ENCODE measurements around the gene ABCG5. TPM values are rescaled to one million over a fixed set of nuclear protein-coding genes. Genes with fewer than 3 reads are reported as not detected.

Gene ABCG5
- total RNA-seq, 1 donor from 2014 or later: not detected

- no peak for TF ChIP-seq CTCF (IDR thresholded peaks at IDR 0.05; ENCODE audit: insufficient read depth, low read length, severe bottlenecking)
- no peak for DNase-seq (ENCODE audit: low read depth)
- H3K36me3 ChIP-seq (ENCODE audit: control insufficient read depth, insufficient read depth, low read length): peaks cover 1% of the 10 kb centered on the region
- no peak overlapping the region for H3K4me3 ChIP-seq (ENCODE audit: low read depth, low read length)
- FAIRE-seq: no peak
- H3K27me3 ChIP-seq (ENCODE audit: control insufficient read depth, insufficient read depth, low read length): no peaks in the 10 kb centered on the region
These were observed 61.2 kb downstream of the ABCG5 start for GRCh38 chr2:43777306-43777926.

GRCh38 chr2:43776324-43776723 lies 62.3 kb downstream of the ABCG5 start:
- no peak for FAIRE-seq
- no peak for DNase-seq (ENCODE audit: low read depth)
- H3K4me3 ChIP-seq (ENCODE audit: low read depth, low read length): no peak overlapping the region
- H3K36me3 ChIP-seq (ENCODE audit: control insufficient read depth, insufficient read depth, low read length): peaks cover 1% of the 10 kb centered on the region
- no peaks in the 10 kb centered on the region for H3K27me3 ChIP-seq (ENCODE audit: control insufficient read depth, insufficient read depth, low read length)
- no peak for TF ChIP-seq CTCF (IDR thresholded peaks at IDR 0.05; ENCODE audit: insufficient read depth, low read length, severe bottlenecking)

- Histone ChIP-seq H3K4me3 (ENCODE audit: low read depth, low read length) (peak overlapping the region; percentile 60), H3K27me3 (ENCODE audit: control insufficient read depth, insufficient read depth, low read length) (no peaks in the 10 kb centered on the region), H3K36me3 (ENCODE audit: control insufficient read depth, insufficient read depth, low read length) (peaks cover 1% of the 10 kb centered on the region)
- DNase-seq (ENCODE audit: low read depth): peak; percentile 13
- FAIRE-seq: no peak
- TF ChIP-seq CTCF (IDR thresholded peaks at IDR 0.05; ENCODE audit: insufficient read depth, low read length, severe bottlenecking): no peak
These were observed 64.0 kb downstream of the ABCG5 start for GRCh38 chr2:43774617-43775016.

- DNase-seq (ENCODE audit: low read depth) (peak; percentile 90), FAIRE-seq (no peak)
- no peak for TF ChIP-seq CTCF (IDR thresholded peaks at IDR 0.05; ENCODE audit: insufficient read depth, low read length, severe bottlenecking)
- Histone ChIP-seq H3K27me3 (ENCODE audit: control insufficient read depth, insufficient read depth, low read length) (no peaks in the 10 kb centered on the region), H3K4me3 (ENCODE audit: low read depth, low read length) (peak within 1 kb of the TSS; percentile 60), H3K36me3 (ENCODE audit: control insufficient read depth, insufficient read depth, low read length) (peaks cover 1% of the 10 kb centered on the region)
These were observed 64.6 kb downstream of the ABCG5 start, which contains the start of gene DYNC2LI1 for GRCh38 chr2:43773876-43774613. TSS of gene DYNC2LI1 (plus strand) at chr2:43774039. CDS start at chr2:43774139, 100 bp downstream.

GRCh38 chr2:43766006-43766405 lies 72.6 kb downstream of the ABCG5 start:
- no peak for FAIRE-seq
- peak; percentile 72 for DNase-seq (ENCODE audit: low read depth)
- no peaks in the 10 kb centered on the region for H3K27me3 ChIP-seq (ENCODE audit: control insufficient read depth, insufficient read depth, low read length)
- no peak overlapping the region for H3K4me3 ChIP-seq (ENCODE audit: low read depth, low read length)
- TF ChIP-seq CTCF (IDR thresholded peaks at IDR 0.05; ENCODE audit: insufficient read depth, low read length, severe bottlenecking): no peak
- H3K36me3 ChIP-seq (ENCODE audit: control insufficient read depth, insufficient read depth, low read length): no peaks in the 10 kb centered on the region
